Mucosa of gallbladder (tissue), 1 donor: ENCODE measurements around the gene WRNIP1. TPM values are rescaled to one million over a fixed set of nuclear protein-coding genes. Genes with fewer than 3 reads are reported as not detected.
A peak's percentile ranks its signal among the peaks of the same experiment; 100 is the strongest.
"Not testable (repeated sequence)": the region's sequence is repeated elsewhere in the genome, so short reads cannot be mapped to it uniquely, and the experiment has no call there.

Experiments used
- DNase-seq: peaks from one replicate; pipeline ENCODE4 v3.0.0-alpha.2; 2020; ENCODE audit warnings: low spot score
- total RNA-seq: library from RNA; stranded (reverse); gene quantifications from one replicate; pipeline ENCODE4 v1.2.1, GENCODE V29; 2021
- donor health status: DM: no; HTN: no; CAD: no.

Gene WRNIP1
- total RNA-seq, 1 donor from 2014 or later: 47.4 TPM

- not testable (repeated sequence) for DNase-seq
Measured at GRCh38 chr6:2762868-2763267, 2.3 kb upstream of the WRNIP1 start.

GRCh38 chr6:2763345-2763841 is 1.8 kb upstream of the WRNIP1 start:
- no peak for DNase-seq

- DNase-seq: no peak
Measured at GRCh38 chr6:2763876-2764540, 1.2 kb upstream of the WRNIP1 start.

GRCh38 chr6:2764610-2765165 is 505 bp upstream of the WRNIP1 start:
- DNase-seq: peak; percentile 54

- DNase-seq: no peak
Measured at GRCh38 chr6:2765896-2766766, 938 bp downstream of the WRNIP1 start.

GRCh38 chr6:2766767-2767656 is 1.8 kb downstream of the WRNIP1 start:
- DNase-seq: no peak

GRCh38 chr6:2767657-2768524 is 2.7 kb downstream of the WRNIP1 start:
- DNase-seq: no peak

GRCh38 chr6:2768696-2769095 is 3.5 kb downstream of the WRNIP1 start:
- DNase-seq: no peak

GRCh38 chr6:2770171-2770570 is 5.0 kb downstream of the WRNIP1 start:
- no peak for DNase-seq

- DNase-seq: no peak
Measured at GRCh38 chr6:2771079-2771478, 5.9 kb downstream of the WRNIP1 start.

GRCh38 chr6:2772840-2773239 is 7.6 kb downstream of the WRNIP1 start:
- DNase-seq: no peak

GRCh38 chr6:2773449-2773848 is 8.3 kb downstream of the WRNIP1 start:
- DNase-seq: no peak

GRCh38 chr6:2775003-2775402 is 9.8 kb downstream of the WRNIP1 start:
- no peak for DNase-seq

- no peak for DNase-seq
Measured at GRCh38 chr6:2777249-2777648, 12.1 kb downstream of the WRNIP1 start.

- no peak for DNase-seq
Measured at GRCh38 chr6:2780102-2780737, 15.0 kb downstream of the WRNIP1 start.

GRCh38 chr6:2781685-2782355 is 16.6 kb downstream of the WRNIP1 start:
- no peak for DNase-seq

- DNase-seq: no peak
Measured at GRCh38 chr6:2782356-2782708, 17.1 kb downstream of the WRNIP1 start.

GRCh38 chr6:2782825-2783187 is 17.6 kb downstream of the WRNIP1 start:
- no peak for DNase-seq

- no peak for DNase-seq
Measured at GRCh38 chr6:2783188-2783963, 18.2 kb downstream of the WRNIP1 start.
